ENCODE measurements around the gene KDM4F.

- TF ChIP-seq, protein P1, sequence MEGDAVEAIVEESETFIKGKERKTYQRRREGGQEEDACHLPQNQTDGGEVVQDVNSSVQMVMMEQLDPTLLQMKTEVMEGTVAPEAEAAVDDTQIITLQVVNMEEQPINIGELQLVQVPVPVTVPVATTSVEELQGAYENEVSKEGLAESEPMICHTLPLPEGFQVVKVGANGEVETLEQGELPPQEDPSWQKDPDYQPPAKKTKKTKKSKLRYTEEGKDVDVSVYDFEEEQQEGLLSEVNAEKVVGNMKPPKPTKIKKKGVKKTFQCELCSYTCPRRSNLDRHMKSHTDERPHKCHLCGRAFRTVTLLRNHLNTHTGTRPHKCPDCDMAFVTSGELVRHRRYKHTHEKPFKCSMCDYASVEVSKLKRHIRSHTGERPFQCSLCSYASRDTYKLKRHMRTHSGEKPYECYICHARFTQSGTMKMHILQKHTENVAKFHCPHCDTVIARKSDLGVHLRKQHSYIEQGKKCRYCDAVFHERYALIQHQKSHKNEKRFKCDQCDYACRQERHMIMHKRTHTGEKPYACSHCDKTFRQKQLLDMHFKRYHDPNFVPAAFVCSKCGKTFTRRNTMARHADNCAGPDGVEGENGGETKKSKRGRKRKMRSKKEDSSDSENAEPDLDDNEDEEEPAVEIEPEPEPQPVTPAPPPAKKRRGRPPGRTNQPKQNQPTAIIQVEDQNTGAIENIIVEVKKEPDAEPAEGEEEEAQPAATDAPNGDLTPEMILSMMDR (IDR thresholded peaks at IDR 0.05), result no peak
- TF ChIP-seq POLR2A (IDR thresholded peaks at IDR 0.05), result no peak
Observed at GRCh38 chr11:95081010-95081409, 31.8 kb downstream of the KDM4F start.

Measured in esophagus squamous epithelium (tissue), 4 donors.